Liver (tissue), 9 donors: ENCODE results near the gene CDKN2AIPNL. TPM values are rescaled to one million over a fixed set of nuclear protein-coding genes. Genes with fewer than 3 reads are reported as not detected.

ENCODE experiments used
- DNase-seq: peaks from one replicate; pipeline ENCODE4 v3.0.0-alpha.2; 2017; ENCODE audit warnings: low spot score
- H3K27ac ChIP-seq, 2 donors: one replicate each; pipeline ENCODE4 v1.7.0; 2013; ENCODE audit warnings: inconsistent platforms in 2 of 2, low read length in 2 of 2, control low read depth in 1 of 2, low read depth in 1 of 2, mild to moderate bottlenecking in 1 of 2
- H3K27me3 ChIP-seq, 4 donors: one replicate each; pipeline versions ENCODE4 v1.6.1 to v1.7.0; 2013; ENCODE audit warnings: low read length in 3 of 4, inconsistent platforms in 1 of 4, mild to moderate bottlenecking in 1 of 4, moderate library complexity in 1 of 4; ENCODE audit not compliant: control insufficient read depth in 4 of 4, insufficient read depth in 4 of 4
- H3K36me3 ChIP-seq, 4 donors: one replicate each; pipeline versions ENCODE4 v1.6.1 to v1.7.0; 2013; ENCODE audit warnings: low read length in 3 of 4, mild to moderate bottlenecking in 3 of 4, low read depth in 1 of 4, moderate library complexity in 1 of 4; ENCODE audit not compliant: control insufficient read depth in 4 of 4, insufficient read depth in 3 of 4
- H3K4me1 ChIP-seq, 4 donors: one replicate each; pipeline versions ENCODE4 v1.6.1 to v1.7.0; 2013; ENCODE audit warnings: low read length in 3 of 4, mild to moderate bottlenecking in 3 of 4, moderate library complexity in 1 of 4; ENCODE audit not compliant: control insufficient read depth in 4 of 4, insufficient read depth in 4 of 4
- H3K4me3 ChIP-seq, 3 donors: one replicate each; pipeline versions ENCODE4 v1.6.1 to v1.7.0; 2013; ENCODE audit warnings: low read length in 3 of 3, control low read depth in 1 of 3, low read depth in 1 of 3, mild to moderate bottlenecking in 1 of 3
- H3K9ac ChIP-seq, 2 donors: one replicate each; pipeline ENCODE4 v1.7.0; 2013; ENCODE audit warnings: low read length in 2 of 2, mild to moderate bottlenecking in 2 of 2, moderate library complexity in 2 of 2, control low read depth in 1 of 2, low read depth in 1 of 2
- H3K9me3 ChIP-seq, 4 donors: one replicate each; pipeline versions ENCODE4 v1.6.1 to v1.7.0; 2013; ENCODE audit warnings: low read length in 3 of 4; ENCODE audit not compliant: control insufficient read depth in 4 of 4
- ATF3 ChIP-seq: IDR thresholded peaks from 2 replicates; pipeline ENCODE4 v1.6.1; 2016; ENCODE audit warnings: antibody characterized with exemption
- CTCF ChIP-seq: fragments of 150-350 bp; IDR thresholded peaks from 2 replicates; pipeline ENCODE4 v1.5.1; 2017; ENCODE audit warnings: improper control_type of control experiment, low read depth, low read length; ENCODE audit not compliant: missing input control
- EGR1 ChIP-seq, 2 donors: IDR thresholded peaks; 2 replicates each; pipeline ENCODE4 v1.6.1; 2016 to 2018; ENCODE audit warnings: antibody characterized with exemption in 2 of 2, low read depth in 2 of 2
- FOXA1 ChIP-seq: IDR thresholded peaks from 2 replicates; pipeline ENCODE4 v1.6.1; 2016; ENCODE audit warnings: antibody characterized with exemption
- FOXA2 ChIP-seq: IDR thresholded peaks from 2 replicates; pipeline ENCODE4 v1.6.1; 2016; ENCODE audit warnings: antibody characterized with exemption
- GABPA ChIP-seq, 2 donors: IDR thresholded peaks in 1 of 2; conservative IDR thresholded peaks in 1 of 2; 2 replicates each; pipeline ENCODE4 v1.6.1; 2016; ENCODE audit warnings: antibody characterized with exemption in 2 of 2, mild to moderate bottlenecking in 1 of 2, moderate library complexity in 1 of 2
- HNF4A ChIP-seq, 2 donors: conservative IDR thresholded peaks; 2 replicates each; pipeline ENCODE4 v1.6.1; 2016; ENCODE audit warnings: antibody characterized with exemption in 2 of 2, mild to moderate bottlenecking in 2 of 2
- HNF4G ChIP-seq: IDR thresholded peaks from 2 replicates; pipeline ENCODE4 v1.6.1; 2016; ENCODE audit warnings: antibody characterized with exemption
- JUND ChIP-seq, 2 donors: IDR thresholded peaks; 2 replicates each; pipeline ENCODE4 v1.6.1; 2016; ENCODE audit warnings: antibody characterized with exemption in 2 of 2
- MAX ChIP-seq: IDR thresholded peaks from 2 replicates; pipeline ENCODE4 v1.6.1; 2016; ENCODE audit warnings: antibody characterized with exemption
- NR2F2 ChIP-seq: IDR thresholded peaks from 2 replicates; pipeline ENCODE4 v1.6.1; 2016; ENCODE audit warnings: antibody characterized with exemption
- RAD21 ChIP-seq, 2 donors: IDR thresholded peaks; 2 replicates each; pipeline ENCODE4 v1.6.1; 2016; ENCODE audit warnings: antibody characterized with exemption in 2 of 2, mild to moderate bottlenecking in 2 of 2
- REST ChIP-seq: IDR thresholded peaks from 2 replicates; pipeline ENCODE4 v1.6.1; 2016; ENCODE audit warnings: antibody characterized with exemption, mild to moderate bottlenecking
- RXRA ChIP-seq, 2 donors: IDR thresholded peaks; 2 replicates each; pipeline ENCODE4 v1.6.1; 2017 to 2018; ENCODE audit warnings: antibody characterized with exemption in 2 of 2, mild to moderate bottlenecking in 1 of 2
- SP1 ChIP-seq: IDR thresholded peaks from 2 replicates; pipeline ENCODE4 v1.6.1; 2018; ENCODE audit warnings: antibody characterized with exemption, mild to moderate bottlenecking
- TAF1 ChIP-seq: conservative IDR thresholded peaks from 2 replicates; pipeline ENCODE4 v1.6.1; 2016; ENCODE audit warnings: antibody characterized with exemption, mild to moderate bottlenecking
- YY1 ChIP-seq: IDR thresholded peaks from 2 replicates; pipeline ENCODE4 v1.6.1; 2016; ENCODE audit warnings: antibody characterized with exemption, mild to moderate bottlenecking
- WGBS: extraction: QIAGEN DNeasy Blood & Tissue Kit; methylation state at CpG from one replicate; pipeline ENCODE4 v1.1.7; 2013; 5-methylcytosine and 5-hydroxymethylcytosine counted together
- polyA plus RNA-seq, 2 donors: library from polyadenylated mRNA; stranded (reverse) in 1 of 2; unstranded in 1 of 2; fragments of 200-250 nt in 1 of 2; fragments of >200 nt in 1 of 2; fragmentation: Nextera tagmentation in 1 of 2; extraction: Ambion mirVana in 1 of 2; gene quantifications; one replicate each; pipeline versions ENCODE4 v1.2.1 to v1.2.3, GENCODE V29; 2013 to 2015
- total RNA-seq, 2 donors: library from RNA; depleted of rRNA; stranded (reverse); fragments of >200 nt; gene quantifications; one replicate each; pipeline ENCODE4 v1.2.3, GENCODE V29; 2014
- TF ChIP-seq, protein P1 (sequence below): IDR thresholded peaks from 2 replicates; pipeline ENCODE4 v1.6.1; 2016; ENCODE audit warnings: antibody characterized with exemption
- donor health status: healthy.
- donor health status: healthy.
- donor health status: healthy.
- donor health status: healthy.
- donor health status: healthy.

CDKN2AIPNL gene
- total and polyA plus RNA-seq, 4 donors: 7.2 to 13.3 (median 9.3) TPM

- Histone ChIP-seq H3K27ac (no peak overlapping the region), H3K9ac (no peak overlapping the region), H3K4me1 (peaks cover 0 to 3% (median 0%) of the 10 kb centered on the region in 4 donors), H3K9me3 (no peaks in the 10 kb centered on the region), H3K27me3 (no peaks in the 10 kb centered on the region), H3K4me3 (no peak overlapping the region), H3K36me3 (no peaks in the 10 kb centered on the region)
- 97% methylated on average over 8 of the region's 8 CpGs for WGBS
- TF ChIP-seq GABPA (IDR thresholded peaks at IDR 0.05 in 1 of 2, conservative IDR thresholded peaks at IDR 0.05 in 1 of 2): no peak
- no peak for TF ChIP-seq JUND (IDR thresholded peaks at IDR 0.05)
- TF ChIP-seq YY1: no peak
- TF ChIP-seq RAD21 (IDR thresholded peaks at IDR 0.05): no peak
- no peak for TF ChIP-seq CTCF
- TF ChIP-seq, protein P1, sequence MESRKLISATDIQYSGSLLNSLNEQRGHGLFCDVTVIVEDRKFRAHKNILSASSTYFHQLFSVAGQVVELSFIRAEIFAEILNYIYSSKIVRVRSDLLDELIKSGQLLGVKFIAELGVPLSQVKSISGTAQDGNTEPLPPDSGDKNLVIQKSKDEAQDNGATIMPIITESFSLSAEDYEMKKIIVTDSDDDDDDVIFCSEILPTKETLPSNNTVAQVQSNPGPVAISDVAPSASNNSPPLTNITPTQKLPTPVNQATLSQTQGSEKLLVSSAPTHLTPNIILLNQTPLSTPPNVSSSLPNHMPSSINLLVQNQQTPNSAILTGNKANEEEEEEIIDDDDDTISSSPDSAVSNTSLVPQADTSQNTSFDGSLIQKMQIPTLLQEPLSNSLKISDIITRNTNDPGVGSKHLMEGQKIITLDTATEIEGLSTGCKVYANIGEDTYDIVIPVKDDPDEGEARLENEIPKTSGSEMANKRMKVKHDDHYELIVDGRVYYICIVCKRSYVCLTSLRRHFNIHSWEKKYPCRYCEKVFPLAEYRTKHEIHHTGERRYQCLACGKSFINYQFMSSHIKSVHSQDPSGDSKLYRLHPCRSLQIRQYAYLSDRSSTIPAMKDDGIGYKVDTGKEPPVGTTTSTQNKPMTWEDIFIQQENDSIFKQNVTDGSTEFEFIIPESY: no peak
- no peak for TF ChIP-seq MAX
- TF ChIP-seq RXRA (IDR thresholded peaks at IDR 0.05): no peak
- no peak for TF ChIP-seq HNF4A (conservative IDR thresholded peaks at IDR 0.05)
- no peak for TF ChIP-seq NR2F2
- no peak for DNase-seq
Observed at GRCh38 chr5:134445856-134446818, 34.5 kb upstream of the CDKN2AIPNL start.

DNA sequence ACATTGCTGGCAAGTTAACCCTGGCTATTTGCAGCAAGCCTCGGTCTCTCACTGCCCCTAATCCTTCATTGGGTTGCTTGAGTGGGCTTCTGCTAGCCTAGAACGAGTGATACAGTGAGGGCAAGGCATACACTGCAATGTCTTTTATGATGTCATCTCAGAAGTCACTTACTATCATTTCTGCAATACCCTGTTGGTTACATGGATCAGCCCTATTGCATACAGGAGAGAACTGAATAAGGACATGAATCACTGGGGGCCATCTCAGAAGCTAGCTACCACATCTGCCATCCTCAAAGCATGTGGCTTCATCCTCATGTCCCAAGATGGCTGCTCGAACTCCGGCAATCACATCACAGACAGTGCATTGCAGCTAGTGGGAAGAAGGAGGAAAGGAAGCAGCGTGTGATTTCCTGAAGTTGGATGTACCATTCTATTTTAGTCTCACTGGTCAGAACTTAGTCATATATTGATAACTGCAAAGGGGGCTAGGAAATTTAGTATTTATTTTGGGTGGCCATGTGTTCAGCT is 33.3 kb upstream of the CDKN2AIPNL start:
- H3K4me3 ChIP-seq: no peak overlapping the region
- H3K4me1 ChIP-seq: peaks cover 0 to 3% (median 0%) of the 10 kb centered on the region in 4 donors
- H3K9me3 ChIP-seq: no peaks in the 10 kb centered on the region
- DNase-seq: no peak
- H3K9ac ChIP-seq: no peak overlapping the region
- 91% methylated on average over 5 of the region's 5 CpGs for WGBS
- H3K36me3 ChIP-seq: no peaks in the 10 kb centered on the region
- H3K27me3 ChIP-seq: no peaks in the 10 kb centered on the region
- H3K27ac ChIP-seq: no peak overlapping the region
- TF ChIP-seq YY1 (no peak), EGR1 (IDR thresholded peaks at IDR 0.05; ENCODE audit: low read depth in 2 of 2) (no peak), JUND (IDR thresholded peaks at IDR 0.05) (no peak), MAX (no peak), GABPA (IDR thresholded peaks at IDR 0.05 in 1 of 2, conservative IDR thresholded peaks at IDR 0.05 in 1 of 2) (no peak), HNF4G (no peak), RAD21 (IDR thresholded peaks at IDR 0.05) (no peak), NR2F2 (no peak), TAF1 (no peak), SP1 (no peak), FOXA2 (no peak), FOXA1 (no peak), ATF3 (no peak), REST (no peak), HNF4A (conservative IDR thresholded peaks at IDR 0.05) (no peak), RXRA (IDR thresholded peaks at IDR 0.05) (no peak), CTCF (no peak)
